Neural crest cell (in vitro differentiated cells): ENCODE data around the gene CENPP. TPM values are rescaled to one million over a fixed set of nuclear protein-coding genes. Genes with fewer than 3 reads are reported as not detected.

Experiments
- DNase-seq: peaks from one replicate; pipeline ENCODE4 v3.0.0; 2021; ENCODE audit warnings: low read depth, mixed read lengths, low spot score
- H3K27ac Mint-ChIP-seq: one replicate; pipeline ENCODE4 v1.8.0; 2021; ENCODE audit warnings: mild to moderate bottlenecking, mixed read lengths; ENCODE audit not compliant: unreplicated experiment
- H3K27me3 Mint-ChIP-seq: 2 replicates; pipeline ENCODE4 v1.8.0; 2021; ENCODE audit warnings: low read depth, mild to moderate bottlenecking, mixed read lengths
- H3K36me3 Mint-ChIP-seq: 2 replicates; pipeline ENCODE4 v1.8.0; 2021; ENCODE audit warnings: low read depth, mild to moderate bottlenecking, mixed read lengths
- H3K4me1 Mint-ChIP-seq: 2 replicates; pipeline ENCODE4 v1.8.0; 2021; ENCODE audit warnings: mixed read lengths
- H3K4me3 Mint-ChIP-seq: one replicate; pipeline ENCODE4 v1.8.0; 2021; ENCODE audit warnings: mild to moderate bottlenecking, mixed read lengths
- H3K9me3 Mint-ChIP-seq: 2 replicates; pipeline ENCODE4 v1.8.0; 2021; ENCODE audit warnings: mixed read lengths
- total RNA-seq: library from RNA; stranded (reverse); gene quantifications from 2 replicates; pipeline ENCODE4 v1.2.1, GENCODE V29; 2021
- TF ChIP-seq, protein P1 (sequence below): fragments of 200-600 bp; sonication (generic); conservative IDR thresholded peaks from 2 replicates; pipeline ENCODE4 v1.5.0; 2021; ENCODE audit warnings: antibody characterized with exemption, mild to moderate bottlenecking

The CENPP gene
- total RNA-seq, 1 donor from 2014 or later, result 15.7 TPM

DNA sequence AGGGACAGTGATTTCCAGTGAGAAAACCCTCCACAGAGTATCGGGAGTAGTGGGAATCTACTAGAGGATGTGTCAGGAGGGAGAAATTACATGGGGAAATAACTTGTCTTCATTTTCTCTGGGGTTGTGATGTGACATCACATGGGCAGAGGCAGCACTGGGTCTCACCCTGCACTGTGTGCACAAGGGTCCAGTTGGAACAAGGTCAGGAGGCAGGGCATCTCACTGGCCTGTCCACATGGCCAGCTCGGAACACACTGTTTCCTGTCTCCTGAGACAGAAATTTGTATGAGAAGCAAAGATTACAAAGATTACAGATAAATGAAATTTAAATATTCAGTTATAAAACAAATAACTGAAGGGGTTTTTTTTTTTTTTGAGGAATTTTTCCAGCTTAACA is 272.6 kb downstream of the CENPP start:
- peaks cover 6% of the 10 kb centered on the region for H3K36me3 Mint-ChIP-seq
- no peaks in the 10 kb centered on the region for H3K9me3 Mint-ChIP-seq
- no peaks in the 10 kb centered on the region for H3K27me3 Mint-ChIP-seq
- H3K4me3 Mint-ChIP-seq, result no peak overlapping the region
- TF ChIP-seq, protein P1, sequence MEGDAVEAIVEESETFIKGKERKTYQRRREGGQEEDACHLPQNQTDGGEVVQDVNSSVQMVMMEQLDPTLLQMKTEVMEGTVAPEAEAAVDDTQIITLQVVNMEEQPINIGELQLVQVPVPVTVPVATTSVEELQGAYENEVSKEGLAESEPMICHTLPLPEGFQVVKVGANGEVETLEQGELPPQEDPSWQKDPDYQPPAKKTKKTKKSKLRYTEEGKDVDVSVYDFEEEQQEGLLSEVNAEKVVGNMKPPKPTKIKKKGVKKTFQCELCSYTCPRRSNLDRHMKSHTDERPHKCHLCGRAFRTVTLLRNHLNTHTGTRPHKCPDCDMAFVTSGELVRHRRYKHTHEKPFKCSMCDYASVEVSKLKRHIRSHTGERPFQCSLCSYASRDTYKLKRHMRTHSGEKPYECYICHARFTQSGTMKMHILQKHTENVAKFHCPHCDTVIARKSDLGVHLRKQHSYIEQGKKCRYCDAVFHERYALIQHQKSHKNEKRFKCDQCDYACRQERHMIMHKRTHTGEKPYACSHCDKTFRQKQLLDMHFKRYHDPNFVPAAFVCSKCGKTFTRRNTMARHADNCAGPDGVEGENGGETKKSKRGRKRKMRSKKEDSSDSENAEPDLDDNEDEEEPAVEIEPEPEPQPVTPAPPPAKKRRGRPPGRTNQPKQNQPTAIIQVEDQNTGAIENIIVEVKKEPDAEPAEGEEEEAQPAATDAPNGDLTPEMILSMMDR, result no peak
- peaks cover 13% of the 10 kb centered on the region for H3K4me1 Mint-ChIP-seq
- no peak for DNase-seq
- H3K27ac Mint-ChIP-seq, result peak overlapping the region; percentile 20

DNA sequence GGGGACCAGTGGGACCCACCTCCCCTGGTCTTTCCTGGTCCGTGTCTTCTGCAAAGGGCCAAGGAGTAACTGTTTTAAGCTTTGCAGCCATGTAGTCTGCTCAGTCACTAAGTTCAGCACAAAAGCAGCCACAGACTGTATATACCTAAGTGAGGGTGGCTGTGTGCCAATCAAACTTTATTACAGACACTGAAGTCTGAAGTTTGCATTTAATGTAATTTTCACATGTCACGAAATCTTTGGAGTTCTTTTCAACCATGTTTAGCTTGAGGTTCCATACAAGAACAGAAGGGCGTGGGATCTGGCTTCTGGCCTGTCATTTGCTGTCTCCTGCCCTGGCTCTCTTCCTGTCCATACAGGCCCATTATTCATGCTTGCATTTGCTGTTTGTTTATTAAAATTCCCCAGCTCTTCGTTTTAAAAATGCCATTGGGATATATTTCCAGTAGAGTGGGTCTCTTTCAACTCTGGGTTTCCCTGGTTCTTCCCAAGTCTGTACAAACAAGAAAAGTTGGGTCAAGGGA is 274.2 kb downstream of the CENPP start:
- H3K27ac Mint-ChIP-seq, result no peak overlapping the region
- no peaks in the 10 kb centered on the region for H3K27me3 Mint-ChIP-seq
- H3K4me1 Mint-ChIP-seq, result peaks cover 14% of the 10 kb centered on the region
- no peak overlapping the region for H3K4me3 Mint-ChIP-seq
- TF ChIP-seq, protein P1, result no peak
- no peak for DNase-seq
- no peaks in the 10 kb centered on the region for H3K9me3 Mint-ChIP-seq
- H3K36me3 Mint-ChIP-seq, result peaks cover 14% of the 10 kb centered on the region

DNA sequence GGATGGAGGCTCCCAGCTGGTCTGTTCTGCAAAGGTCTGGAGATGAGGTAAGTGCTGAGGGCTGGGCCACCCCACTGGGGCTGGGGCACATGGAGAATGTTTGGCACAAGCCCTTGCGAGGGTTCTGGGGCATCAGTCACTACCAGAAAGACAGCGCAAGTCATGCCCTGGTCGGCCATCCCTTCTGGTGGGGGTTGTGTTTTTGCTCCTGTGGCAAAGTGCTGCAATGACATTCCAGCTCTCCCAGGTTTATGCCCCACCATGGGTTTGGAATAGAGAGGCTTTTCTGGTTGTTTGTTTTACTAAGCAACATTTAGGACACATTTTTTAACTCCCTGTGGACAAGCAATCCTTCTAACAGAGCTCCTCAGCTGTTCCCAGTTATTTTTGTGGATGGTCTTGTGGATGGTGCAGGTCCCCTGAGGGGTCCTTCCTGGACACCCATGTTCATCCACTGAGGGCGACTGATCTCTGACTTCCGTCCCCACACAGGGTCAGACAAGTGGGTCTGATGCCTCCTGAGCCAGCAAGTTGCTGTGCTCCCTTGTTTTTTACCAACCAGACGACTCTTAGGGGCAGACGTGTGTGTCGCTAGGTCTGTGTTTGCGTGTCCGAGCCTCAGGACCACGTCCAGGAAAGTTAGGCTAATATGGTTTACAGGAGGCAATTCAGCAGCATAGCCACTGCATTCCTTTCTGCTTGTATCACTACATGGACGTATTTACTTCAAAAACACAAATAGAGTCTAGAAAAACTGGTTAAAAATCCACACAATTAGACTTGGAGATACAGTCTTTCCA is 274.9 kb downstream of the CENPP start:
- DNase-seq, result no peak
- H3K27me3 Mint-ChIP-seq, result no peaks in the 10 kb centered on the region
- no peak overlapping the region for H3K4me3 Mint-ChIP-seq
- no peak overlapping the region for H3K27ac Mint-ChIP-seq
- peaks cover 17% of the 10 kb centered on the region for H3K36me3 Mint-ChIP-seq
- TF ChIP-seq, protein P1, result no peak
- peaks cover 14% of the 10 kb centered on the region for H3K4me1 Mint-ChIP-seq
- H3K9me3 Mint-ChIP-seq, result peaks cover 5% of the 10 kb centered on the region

DNA sequence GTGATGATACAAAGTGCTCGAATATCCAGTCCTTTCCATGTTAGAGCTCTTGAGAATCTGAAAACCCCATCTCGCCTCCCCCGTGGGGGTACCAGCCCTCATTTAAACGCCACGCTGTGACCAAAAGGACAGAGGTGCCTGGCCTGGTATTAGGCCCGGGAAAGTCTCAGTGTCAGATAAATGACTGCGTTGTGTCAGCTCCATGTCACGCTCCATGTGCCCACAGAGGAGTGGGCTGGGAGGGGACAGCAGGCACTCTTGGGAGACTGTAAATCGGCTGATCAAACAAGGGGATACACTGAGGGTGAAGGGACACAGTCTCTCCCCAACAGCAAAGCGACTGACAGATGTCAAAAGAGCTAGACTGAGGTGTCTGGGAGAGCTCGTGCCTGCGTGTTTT is 275.7 kb downstream of the CENPP start:
- H3K9me3 Mint-ChIP-seq, result peaks cover 5% of the 10 kb centered on the region
- peaks cover 14% of the 10 kb centered on the region for H3K4me1 Mint-ChIP-seq
- H3K4me3 Mint-ChIP-seq, result no peak overlapping the region
- no peak for DNase-seq
- no peaks in the 10 kb centered on the region for H3K27me3 Mint-ChIP-seq
- TF ChIP-seq, protein P1, result no peak
- peaks cover 17% of the 10 kb centered on the region for H3K36me3 Mint-ChIP-seq
- H3K27ac Mint-ChIP-seq, result no peak overlapping the region

DNA sequence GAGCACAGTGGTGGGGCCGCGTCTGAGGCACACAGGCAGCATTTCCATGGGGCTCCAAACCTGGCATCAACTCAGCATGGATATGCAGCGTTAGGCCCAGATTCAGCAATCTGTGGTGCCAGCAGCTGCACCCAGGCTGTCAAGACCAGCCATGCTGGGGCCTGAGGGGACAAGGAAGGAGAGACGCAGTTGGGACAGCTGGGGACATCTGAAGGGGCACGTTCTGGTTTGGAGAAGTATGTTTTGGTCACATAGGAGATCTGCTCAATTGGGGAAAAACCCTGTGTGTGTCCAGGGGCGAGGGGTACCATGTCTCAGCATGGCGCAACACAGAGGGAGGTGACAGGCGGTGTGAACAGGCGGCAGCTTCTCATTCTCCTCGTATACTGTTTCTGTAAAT is 276.7 kb downstream of the CENPP start:
- no peak overlapping the region for H3K27ac Mint-ChIP-seq
- peaks cover 9% of the 10 kb centered on the region for H3K4me1 Mint-ChIP-seq
- TF ChIP-seq, protein P1, result no peak
- peaks cover 17% of the 10 kb centered on the region for H3K36me3 Mint-ChIP-seq
- no peak for DNase-seq
- peaks cover 5% of the 10 kb centered on the region for H3K9me3 Mint-ChIP-seq
- H3K27me3 Mint-ChIP-seq, result no peaks in the 10 kb centered on the region
- H3K4me3 Mint-ChIP-seq, result no peak overlapping the region
